K562 (cell line): Measurements from ENCODE around the gene ACE.

Experiments used
- ATF1 ChIP-seq, 2 experiments: fragments of 450-650 bp in 1 of 2; IDR thresholded peaks; 2 replicates each; pipeline ENCODE4 v1.6.1; 2016; ENCODE audit warnings: missing compliant biosample characterization in 1 of 2, missing genetic modification characterization in 1 of 2
- E2F1 ChIP-seq: sonication (generic); formaldehyde crosslinking; IDR thresholded peaks from 2 replicates; pipeline ENCODE4 v1.8.1; 2023; ENCODE audit warnings: mild to moderate bottlenecking, missing genetic modification reagents, moderate library complexity
- EZH2 ChIP-seq: IDR thresholded peaks from 2 replicates; pipeline ENCODE4 v1.6.1; 2012; ENCODE audit warnings: low read depth, mild to moderate bottlenecking, inconsistent platforms, low read length, borderline replicate concordance
- FOXO4 ChIP-seq: fragments of 450-650 bp; formaldehyde crosslinking; IDR thresholded peaks from 2 replicates; pipeline ENCODE4 v1.4.0; 2020; ENCODE audit warnings: mild to moderate bottlenecking, moderate library complexity
- FOXP1 ChIP-seq: sonication (generic); formaldehyde crosslinking; IDR thresholded peaks from 2 replicates; pipeline ENCODE4 v1.8.0; 2022; ENCODE audit warnings: mild to moderate bottlenecking, missing genetic modification reagents
- GABPB1 ChIP-seq: sonication (generic); formaldehyde crosslinking; IDR thresholded peaks from 2 replicates; pipeline ENCODE4 v1.8.0; 2022; ENCODE audit warnings: mild to moderate bottlenecking, missing genetic modification reagents
- JUNB ChIP-seq: fragments of 450-650 bp; formaldehyde crosslinking; conservative IDR thresholded peaks from 2 replicates; pipeline ENCODE4 v1.4.0; 2020; ENCODE audit warnings: mild to moderate bottlenecking
- MAX ChIP-seq: sonication (generic); formaldehyde crosslinking; IDR thresholded peaks from 2 replicates; pipeline ENCODE4 v1.9.0; 2022; ENCODE audit warnings: mild to moderate bottlenecking, missing genetic modification reagents
- NR2F6 ChIP-seq: fragments of 450-650 bp; formaldehyde crosslinking; IDR thresholded peaks from 2 replicates; pipeline ENCODE4 v1.4.0; 2020; ENCODE audit warnings: mild to moderate bottlenecking
- POLR2A ChIP-seq: fragments of 450-650 bp; conservative IDR thresholded peaks from 2 replicates; pipeline ENCODE4 v1.6.1; 2016
- POLR2AphosphoS5 ChIP-seq: IDR thresholded peaks from 2 replicates; pipeline ENCODE4 v1.6.1; 2011; ENCODE audit warnings: mild to moderate bottlenecking, low read depth, low read length, moderate library complexity; ENCODE audit not compliant: control insufficient read depth, insufficient read depth
- USF1 ChIP-seq: sonication (generic); formaldehyde crosslinking; IDR thresholded peaks from 2 replicates; pipeline ENCODE4 v1.9.0; 2022; ENCODE audit warnings: mild to moderate bottlenecking, missing genetic modification reagents
- ZC3H4 ChIP-seq: sonication (generic); formaldehyde crosslinking; IDR thresholded peaks from 2 replicates; pipeline ENCODE4 v1.9.0; 2021; ENCODE audit warnings: missing genetic modification reagents, borderline replicate concordance

GRCh38 chr17:63442549-63443035 is 34.3 kb upstream of the ACE start:
- TF ChIP-seq GABPB1 (CRISPR knock-in tag), result no peak
- no peak for TF ChIP-seq ATF1 (CRISPR knock-in tag; IDR thresholded peaks at IDR 0.05)
- no peak for TF ChIP-seq ATF1 (tag; IDR thresholded peaks at IDR 0.05)
- no peak for TF ChIP-seq POLR2A
- TF ChIP-seq EZH2, result no peak
- TF ChIP-seq ZC3H4 (CRISPR knock-in tag), result no peak
- TF ChIP-seq NR2F6, result no peak
- no peak for TF ChIP-seq MAX (CRISPR knock-in tag)
- TF ChIP-seq FOXO4, result no peak
- TF ChIP-seq POLR2AphosphoS5, result no peak
- no peak for TF ChIP-seq FOXP1 (CRISPR knock-in tag)
- no peak for TF ChIP-seq JUNB (CRISPR knock-in tag)
- TF ChIP-seq USF1 (CRISPR knock-in tag), result no peak
- no peak for TF ChIP-seq E2F1 (CRISPR knock-in tag)
